Lung (tissue), 12 donors: Measurements from ENCODE around the gene C6orf118. TPM values are rescaled to one million over a fixed set of nuclear protein-coding genes. Genes with fewer than 3 reads are reported as not detected.

ENCODE experiments used
- ATAC-seq: fragments of 200-7000 bp; cut with Tn5 transposase; one replicate; pipeline ENCODE4 v1.9.1; 2020; ENCODE audit warnings: moderate number of reproducible peaks; ENCODE audit not compliant: insufficient read depth, low FRiP score
- DNase-seq, 3 donors: peaks; one replicate each; pipeline ENCODE4 v3.0.0-alpha.2; 2013 to 2017
- H3K27ac ChIP-seq, 2 donors: one replicate each; pipeline ENCODE4 v1.5.1; 2013; ENCODE audit warnings: mild to moderate bottlenecking in 2 of 2, moderate library complexity in 2 of 2, control low read depth in 1 of 2, inconsistent platforms in 1 of 2, low read depth in 1 of 2, low read length in 1 of 2
- H3K27me3 ChIP-seq, 3 donors: one replicate each; pipeline ENCODE4 v1.5.1; 2013; ENCODE audit warnings: low read length in 2 of 3; ENCODE audit not compliant: control insufficient read depth in 3 of 3, insufficient read depth in 3 of 3
- H3K36me3 ChIP-seq, 4 donors: one replicate each; pipeline ENCODE4 v1.5.1; 2013; ENCODE audit warnings: low read length in 4 of 4, mild to moderate bottlenecking in 1 of 4, moderate library complexity in 1 of 4; ENCODE audit not compliant: control insufficient read depth in 4 of 4, insufficient read depth in 4 of 4
- H3K4me1 ChIP-seq, 5 donors: one replicate each; pipeline ENCODE4 v1.5.1; 2013; ENCODE audit warnings: low read length in 5 of 5, mild to moderate bottlenecking in 2 of 5, moderate library complexity in 1 of 5; ENCODE audit not compliant: control insufficient read depth in 5 of 5, insufficient read depth in 5 of 5
- H3K4me3 ChIP-seq: one replicate; pipeline ENCODE4 v1.5.1; 2013; ENCODE audit warnings: mild to moderate bottlenecking, control low read depth, moderate library complexity
- H3K9ac ChIP-seq, 2 donors: one replicate each; pipeline ENCODE4 v1.5.1; 2013; ENCODE audit warnings: low read length in 2 of 2, control low read depth in 1 of 2; ENCODE audit not compliant: insufficient read depth in 1 of 2
- H3K9me3 ChIP-seq, 4 donors: one replicate each; pipeline ENCODE4 v1.5.1; 2013; ENCODE audit warnings: low read length in 3 of 4, mild to moderate bottlenecking in 1 of 4, moderate library complexity in 1 of 4; ENCODE audit not compliant: control insufficient read depth in 4 of 4, insufficient read depth in 3 of 4
- WGBS, 2 donors: extraction: QIAGEN DNeasy Blood & Tissue Kit; methylation state at CpG; one replicate each; pipeline ENCODE4 v1.1.7; 2013; 5-methylcytosine and 5-hydroxymethylcytosine counted together
- polyA plus RNA-seq, 2 donors: library from polyadenylated mRNA; stranded (reverse); fragments of 200-250 nt; gene quantifications; one replicate each; pipeline ENCODE4 v1.2.1, GENCODE V29; 2013
- total RNA-seq, 2 donors: library from RNA; depleted of rRNA in 1 of 2; stranded (reverse); fragments of >200 nt in 1 of 2; gene quantifications; one replicate each; pipeline ENCODE4 v1.2.1, GENCODE V29; 2014 to 2021
- TF ChIP-seq, protein P1 (sequence below): IDR thresholded peaks from 2 replicates; pipeline ENCODE4 v1.5.1; 2012; ENCODE audit warnings: mild to moderate bottlenecking; ENCODE audit errors: control extremely low read depth, extremely low read depth
- donor health status: control.
- donor health status: control.
- donor health status: Bipolar disorder and iron deficiency.
- donor health status: healthy.
- donor health status: DM: yes; HTN: yes; CAD: no.

The C6orf118 gene
- total and polyA plus RNA-seq, 4 donors: 5.5 to 17.4 (median 9.6) TPM

DNA sequence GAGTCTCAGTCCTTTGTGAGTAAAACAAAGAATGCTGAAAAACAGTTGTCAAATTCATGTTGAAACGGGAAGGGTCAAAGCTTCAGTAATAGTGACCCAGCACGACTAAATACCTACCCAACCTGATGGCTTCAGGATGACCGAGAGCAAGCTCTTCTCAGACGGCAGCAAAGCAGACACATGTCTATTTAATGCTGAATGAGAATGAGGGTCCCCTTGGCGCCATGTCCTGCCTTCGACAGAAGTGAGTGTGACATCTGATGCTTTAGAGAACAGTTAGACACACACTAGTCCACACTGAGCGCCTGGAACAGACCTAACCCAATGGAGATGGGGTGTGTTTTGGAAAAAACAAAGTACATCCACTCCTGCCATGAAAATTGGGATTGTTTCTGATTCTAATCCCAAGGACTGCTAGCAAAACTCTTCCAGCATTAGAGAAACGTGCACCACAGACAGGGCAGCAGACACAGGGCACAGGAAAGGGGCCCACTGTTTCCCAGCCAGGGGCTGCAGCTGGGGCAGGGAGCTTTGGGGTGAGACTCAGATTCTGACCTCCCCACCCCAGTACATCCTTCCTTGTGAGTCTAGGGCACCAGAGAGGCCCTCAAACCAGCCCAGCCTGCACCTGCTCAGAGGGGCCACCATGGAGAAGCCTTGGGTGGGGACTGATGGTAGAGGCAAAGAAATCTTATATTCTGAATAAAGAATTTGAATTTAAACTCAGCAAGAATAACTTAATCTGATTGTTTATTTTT is 76.5 kb downstream of the C6orf118 start:
- 69 to 70% methylated on average over 8 of the region's 8 CpGs for WGBS, 2 donors
- DNase-seq: no peak

DNA sequence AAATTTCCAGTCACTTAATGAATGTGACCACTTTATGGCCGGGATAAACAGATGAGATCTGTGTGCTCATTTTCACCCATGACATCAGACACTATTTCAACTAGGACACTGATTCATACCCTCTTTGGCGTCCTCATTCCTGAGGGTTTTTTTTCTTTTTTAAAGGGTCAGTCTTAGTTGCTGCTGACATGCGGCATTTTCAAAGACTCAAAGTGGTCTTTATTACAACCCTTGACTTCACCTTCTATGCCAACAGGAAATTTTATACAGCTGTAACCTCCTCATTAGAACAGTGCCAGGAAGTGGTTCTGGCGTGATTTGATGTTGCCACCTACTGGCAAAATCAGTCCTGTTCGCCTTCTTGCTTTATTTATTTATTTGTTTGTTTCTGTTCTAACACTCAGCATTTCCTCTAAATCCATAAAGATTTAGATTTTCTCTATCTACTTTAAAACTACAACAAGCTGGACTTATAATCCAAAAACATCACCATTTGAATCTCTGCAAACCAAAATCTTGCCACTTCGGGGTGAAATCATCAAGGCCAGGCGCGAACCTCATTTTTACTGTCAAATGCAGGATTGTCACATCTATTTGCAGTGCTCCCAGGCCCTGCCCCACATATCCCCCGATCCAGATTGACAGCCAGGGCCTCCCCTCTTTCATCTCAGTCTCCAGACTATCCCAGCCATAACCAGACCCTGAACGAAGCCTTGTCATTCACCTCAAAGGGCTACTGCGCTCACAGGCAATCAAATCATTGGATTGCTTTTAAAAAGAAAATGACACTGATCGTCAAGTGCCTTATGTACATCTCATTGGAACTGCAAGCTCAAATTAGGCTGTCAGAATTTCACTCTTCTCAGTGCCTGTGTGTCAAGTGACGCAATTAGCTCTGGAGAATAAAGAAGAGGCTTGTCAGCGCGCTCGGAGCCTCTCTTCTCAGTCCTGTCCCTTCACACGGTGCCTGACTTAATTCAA is 77.5 kb downstream of the C6orf118 start:
- ATAC-seq (no peak), DNase-seq (peak in 2 of 3 donors; percentile 43 to 54)
- Histone ChIP-seq H3K9me3 (peaks cover 0 to 6% (median 2%) of the 10 kb centered on the region in 4 donors), H3K27me3 (no peaks in the 10 kb centered on the region), H3K36me3 (no peaks in the 10 kb centered on the region), H3K4me3 (no peak overlapping the region), H3K4me1 (no peaks in the 10 kb centered on the region), H3K27ac (no peak overlapping the region), H3K9ac (no peak overlapping the region)
- WGBS, 2 donors: 61 to 65% methylated on average over 17 of the region's 17 CpGs
- TF ChIP-seq, protein P1, sequence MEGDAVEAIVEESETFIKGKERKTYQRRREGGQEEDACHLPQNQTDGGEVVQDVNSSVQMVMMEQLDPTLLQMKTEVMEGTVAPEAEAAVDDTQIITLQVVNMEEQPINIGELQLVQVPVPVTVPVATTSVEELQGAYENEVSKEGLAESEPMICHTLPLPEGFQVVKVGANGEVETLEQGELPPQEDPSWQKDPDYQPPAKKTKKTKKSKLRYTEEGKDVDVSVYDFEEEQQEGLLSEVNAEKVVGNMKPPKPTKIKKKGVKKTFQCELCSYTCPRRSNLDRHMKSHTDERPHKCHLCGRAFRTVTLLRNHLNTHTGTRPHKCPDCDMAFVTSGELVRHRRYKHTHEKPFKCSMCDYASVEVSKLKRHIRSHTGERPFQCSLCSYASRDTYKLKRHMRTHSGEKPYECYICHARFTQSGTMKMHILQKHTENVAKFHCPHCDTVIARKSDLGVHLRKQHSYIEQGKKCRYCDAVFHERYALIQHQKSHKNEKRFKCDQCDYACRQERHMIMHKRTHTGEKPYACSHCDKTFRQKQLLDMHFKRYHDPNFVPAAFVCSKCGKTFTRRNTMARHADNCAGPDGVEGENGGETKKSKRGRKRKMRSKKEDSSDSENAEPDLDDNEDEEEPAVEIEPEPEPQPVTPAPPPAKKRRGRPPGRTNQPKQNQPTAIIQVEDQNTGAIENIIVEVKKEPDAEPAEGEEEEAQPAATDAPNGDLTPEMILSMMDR: no peak

More for the DNA sequence above, 76.5 kb downstream of the C6orf118 start:
- Histone ChIP-seq H3K36me3 (no peaks in the 10 kb centered on the region), H3K4me3 (no peak overlapping the region), H3K27me3 (no peaks in the 10 kb centered on the region), H3K9me3 (peaks cover 0 to 6% (median 3%) of the 10 kb centered on the region in 4 donors), H3K9ac (no peak overlapping the region), H3K4me1 (no peaks in the 10 kb centered on the region), H3K27ac (no peak overlapping the region)
- ATAC-seq: no peak
- TF ChIP-seq, protein P1: no peak

DNA sequence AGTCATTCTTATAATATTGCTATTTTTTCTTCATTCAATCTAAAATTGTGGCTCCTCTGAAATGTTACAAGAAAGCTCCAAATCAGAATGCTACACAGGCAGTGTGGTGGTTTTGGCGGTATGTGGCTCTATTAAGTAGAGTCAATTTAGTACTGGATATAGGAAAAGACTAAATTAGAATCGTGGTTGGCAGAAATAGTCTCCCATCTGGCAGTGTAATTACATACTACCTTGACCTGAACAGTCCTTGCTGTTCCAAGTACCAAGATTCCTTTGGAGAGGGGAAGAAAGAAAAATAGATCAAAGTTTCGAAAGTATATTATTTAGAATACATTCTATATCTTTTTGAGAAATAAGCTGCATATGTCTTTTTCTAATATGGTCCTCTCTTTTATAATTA is 78.2 kb downstream of the C6orf118 start:
- WGBS, 2 donors: 79 to 84% methylated on average over 3 of the region's 3 CpGs
- no peaks in the 10 kb centered on the region for H3K4me1 ChIP-seq
- H3K27ac ChIP-seq: no peak overlapping the region
- no peaks in the 10 kb centered on the region for H3K36me3 ChIP-seq
- no peak overlapping the region for H3K9ac ChIP-seq
- no peaks in the 10 kb centered on the region for H3K27me3 ChIP-seq
- H3K4me3 ChIP-seq: no peak overlapping the region
- DNase-seq: no peak
- H3K9me3 ChIP-seq: peaks cover 0 to 2% (median 0%) of the 10 kb centered on the region in 4 donors
- ATAC-seq: no peak
- TF ChIP-seq, protein P1: no peak
